ENCODE measurements around the gene MINK1. TPM values are rescaled to one million over a fixed set of nuclear protein-coding genes. Genes with fewer than 3 reads are reported as not detected.

MINK1 gene
- total and polyA plus RNA-seq, 10 of the 15 experiments (the other 5 are each of a cell fraction or from before 2014, with no cell fraction given) = 0.08 to 55.6 (median 15.0) TPM

DNA sequence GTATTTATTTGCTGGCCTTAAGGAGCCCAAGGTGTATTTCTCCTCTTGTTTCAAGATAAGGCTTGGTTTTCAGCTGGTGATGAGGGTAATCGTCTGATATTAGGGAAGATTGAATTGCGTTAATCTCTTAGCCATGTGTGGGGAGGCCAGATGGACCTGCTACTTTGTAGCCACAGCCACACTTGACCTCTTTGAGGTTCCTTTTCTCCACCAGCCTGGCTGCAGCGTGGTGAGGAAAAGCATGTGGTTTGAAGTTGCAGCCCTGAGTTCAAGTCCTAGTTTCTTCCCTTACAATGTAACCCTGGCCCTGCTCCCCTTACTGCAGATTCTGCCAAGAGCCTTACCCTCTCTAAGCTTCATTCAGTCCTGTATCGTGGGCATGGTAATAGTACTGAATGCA lies 3.1 kb downstream of the MINK1 start:
- peak overlapping the region; percentile 51 for H3K9ac ChIP-seq (ENCODE audit: control insufficient read depth, insufficient read depth, low read length)
- POLR2A ChIA-PET = interaction anchor here (1.3 to 1.6 kb wide), 2 partner anchors 24 to 29 kb away, joined by 3 to 4 read pairs; partner anchors contain the start of gene PLD2

DNA sequence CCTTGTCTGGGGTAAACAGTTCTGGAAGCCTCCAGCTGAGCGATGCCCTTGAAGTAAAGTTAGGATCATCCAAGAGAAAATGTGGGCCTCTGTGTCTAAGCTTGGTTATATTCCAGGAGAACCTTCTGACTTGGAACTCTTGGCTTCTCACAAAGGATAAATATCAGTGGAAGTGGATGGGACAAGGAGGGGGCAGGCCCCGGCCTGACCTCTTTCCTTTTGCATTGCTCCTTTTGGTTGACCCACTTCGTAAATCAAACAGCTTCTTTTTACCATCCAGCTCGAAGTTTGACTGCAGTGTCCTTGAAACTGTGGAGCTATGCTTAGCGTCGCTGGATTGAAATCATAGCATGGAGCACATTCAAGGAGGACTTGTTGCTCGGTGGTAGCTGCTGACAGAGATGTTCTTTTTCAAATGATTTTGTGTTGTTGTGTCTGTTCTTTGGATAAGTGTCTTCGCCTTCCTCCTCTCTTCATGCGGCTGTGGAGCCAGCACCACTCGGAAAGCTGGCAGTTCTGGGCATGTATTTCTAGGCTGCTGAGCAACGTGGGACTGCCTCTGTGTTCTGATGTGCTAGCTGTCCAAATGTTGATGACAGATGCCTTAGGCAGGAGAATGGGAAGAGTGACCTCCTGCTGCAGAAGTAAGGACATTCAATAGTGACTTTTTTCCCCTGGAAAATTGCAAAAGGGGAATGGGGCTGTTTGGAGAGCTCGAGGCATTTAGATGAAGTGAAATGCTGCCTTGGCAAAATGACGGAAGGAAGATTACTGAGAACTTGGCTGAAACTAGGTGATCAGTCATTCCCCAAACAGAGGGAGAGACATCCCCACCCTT lies 4.5 kb downstream of the MINK1 start:
- ChIA-PET SMC1A (ENCODE audit: uncharacterized antibody, unreplicated experiment) (no interaction called here), RAD21 (ENCODE audit: unreplicated experiment) (interaction anchor here (0.8 kb wide), 1 partner anchor 128 kb away, joined by 3 read pairs; the partner anchor contains the start of gene ARRB2), CTCF (interaction anchor here (1.3 kb wide), 1 partner anchor 65 kb away, joined by 3 read pairs; the partner anchor contains the start of gene CHRNE), POLR2A (interaction anchor here (1.6 kb wide), 1 partner anchor 23 kb away, joined by 3 read pairs; no protein-coding TSS in a partner anchor)
- Histone ChIP-seq H3K4me1 (ENCODE audit: control insufficient read depth, insufficient read depth, low read length) (peaks cover 29% of the 10 kb centered on the region), H3K9me3 (replicated peaks; ENCODE audit: control insufficient read depth, insufficient read depth, low read length) (no peaks in the 10 kb centered on the region), H3K4me2 (ENCODE audit: control insufficient read depth, insufficient read depth) (no peak overlapping the region), H3K36me3 (ENCODE audit: control insufficient read depth in 2 of 2, insufficient read depth in 2 of 2, low read length in 1 of 2) (no peaks in the 10 kb centered on the region; a peak in 2 of 4 replicates), H2AFZ (ENCODE audit: control insufficient read depth, low read depth, low read length) (no peak overlapping the region), H3K9ac (ENCODE audit: control insufficient read depth, insufficient read depth, low read length) (no peak overlapping the region), H3K27ac (ENCODE audit: control insufficient read depth, insufficient read depth) (no peak overlapping the region), H3K79me2 (ENCODE audit: control insufficient read depth, insufficient read depth, low read length) (peaks cover 42% of the 10 kb centered on the region), H3K4me3 (no peak overlapping the region), H4K20me1 (ENCODE audit: control insufficient read depth, insufficient read depth) (peaks cover 9% of the 10 kb centered on the region), H3K27me3 (replicated peaks in 1 of 2; ENCODE audit: control insufficient read depth in 2 of 2, insufficient read depth in 2 of 2, low read length in 1 of 2) (no peaks in the 10 kb centered on the region)
- DNase-seq (ENCODE audit: low read depth, low spot score) = no peak
- BruUV-seq (replicated peaks) = no TSS peak
- no peak for ATAC-seq
- in situ Hi-C loops (cut with MboI) = no loop called here
- intact Hi-C loops (cut with micrococcal nuclease; ENCODE audit: unreplicated experiment) = no loop called here
- WGBS (ENCODE audit: insufficient coverage, insufficient replicate concordance, low lambda C conversion rate, missing lambda C conversion rate) = 83% methylated on average over 13 of the region's 13 CpGs
- FAIRE-seq = no peak
- TF ChIP-seq GABPA (IDR thresholded peaks at IDR 0.05; ENCODE audit: low read depth) (no peak), ZNF217 (IDR thresholded peaks at IDR 0.05) (no peak), TCF7 (IDR thresholded peaks at IDR 0.05; ENCODE audit: borderline replicate concordance) (no peak), POLR2A (IDR thresholded peaks at IDR 0.05; ENCODE audit: low read depth, low read length) (no peak), SREBF1 (IDR thresholded peaks at IDR 0.05; ENCODE audit: low read length) (no peak)
- TF ChIP-seq, protein P1, sequence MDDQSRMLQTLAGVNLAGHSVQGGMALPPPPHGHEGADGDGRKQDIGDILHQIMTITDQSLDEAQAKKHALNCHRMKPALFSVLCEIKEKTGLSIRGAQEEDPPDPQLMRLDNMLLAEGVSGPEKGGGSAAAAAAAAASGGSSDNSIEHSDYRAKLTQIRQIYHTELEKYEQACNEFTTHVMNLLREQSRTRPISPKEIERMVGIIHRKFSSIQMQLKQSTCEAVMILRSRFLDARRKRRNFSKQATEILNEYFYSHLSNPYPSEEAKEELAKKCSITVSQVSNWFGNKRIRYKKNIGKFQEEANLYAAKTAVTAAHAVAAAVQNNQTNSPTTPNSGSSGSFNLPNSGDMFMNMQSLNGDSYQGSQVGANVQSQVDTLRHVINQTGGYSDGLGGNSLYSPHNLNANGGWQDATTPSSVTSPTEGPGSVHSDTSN (IDR thresholded peaks at IDR 0.05; ENCODE audit: insufficient replicate concordance, low read depth, low read length) = no peak
- TF ChIP-seq, protein P2, sequence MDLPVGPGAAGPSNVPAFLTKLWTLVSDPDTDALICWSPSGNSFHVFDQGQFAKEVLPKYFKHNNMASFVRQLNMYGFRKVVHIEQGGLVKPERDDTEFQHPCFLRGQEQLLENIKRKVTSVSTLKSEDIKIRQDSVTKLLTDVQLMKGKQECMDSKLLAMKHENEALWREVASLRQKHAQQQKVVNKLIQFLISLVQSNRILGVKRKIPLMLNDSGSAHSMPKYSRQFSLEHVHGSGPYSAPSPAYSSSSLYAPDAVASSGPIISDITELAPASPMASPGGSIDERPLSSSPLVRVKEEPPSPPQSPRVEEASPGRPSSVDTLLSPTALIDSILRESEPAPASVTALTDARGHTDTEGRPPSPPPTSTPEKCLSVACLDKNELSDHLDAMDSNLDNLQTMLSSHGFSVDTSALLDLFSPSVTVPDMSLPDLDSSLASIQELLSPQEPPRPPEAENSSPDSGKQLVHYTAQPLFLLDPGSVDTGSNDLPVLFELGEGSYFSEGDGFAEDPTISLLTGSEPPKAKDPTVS (IDR thresholded peaks at IDR 0.05; ENCODE audit: low read depth, low read length) = no peak

More for the DNA sequence above, 3.1 kb downstream of the MINK1 start:
- no peak for FAIRE-seq
- Histone ChIP-seq H3K9me3 (replicated peaks; ENCODE audit: control insufficient read depth, insufficient read depth, low read length) (no peaks in the 10 kb centered on the region), H3K27ac (ENCODE audit: control insufficient read depth, insufficient read depth) (peak overlapping the region; percentile 52; the same call in 1 of the 2 replicates), H3K79me2 (ENCODE audit: control insufficient read depth, insufficient read depth, low read length) (peaks cover 41% of the 10 kb centered on the region), H3K4me3 (peak overlapping the region; percentile 82; the same call in 1 of the 2 replicates), H3K4me2 (ENCODE audit: control insufficient read depth, insufficient read depth) (peak overlapping the region; percentile 73), H4K20me1 (ENCODE audit: control insufficient read depth, insufficient read depth) (peaks cover 9% of the 10 kb centered on the region; the same call in 1 of the 2 replicates), H3K4me1 (ENCODE audit: control insufficient read depth, insufficient read depth, low read length) (peaks cover 29% of the 10 kb centered on the region), H3K27me3 (replicated peaks in 1 of 2; ENCODE audit: control insufficient read depth in 2 of 2, insufficient read depth in 2 of 2, low read length in 1 of 2) (no peaks in the 10 kb centered on the region), H2AFZ (ENCODE audit: control insufficient read depth, low read depth, low read length) (no peak overlapping the region), H3K36me3 (ENCODE audit: control insufficient read depth in 2 of 2, insufficient read depth in 2 of 2, low read length in 1 of 2) (no peaks in the 10 kb centered on the region; a peak in 2 of 4 replicates)
- TF ChIP-seq RAD51 (IDR thresholded peaks at IDR 0.05) = no peak
- no peak for TF ChIP-seq KLF5 (IDR thresholded peaks at IDR 0.05; ENCODE audit: partially characterized antibody)
- no peak for TF ChIP-seq ZNF622 (IDR thresholded peaks at IDR 0.05)
- no peak for TF ChIP-seq ZBED1 (IDR thresholded peaks at IDR 0.05; ENCODE audit: borderline replicate concordance)
- TF ChIP-seq SMC3 (IDR thresholded peaks at IDR 0.05; ENCODE audit: borderline replicate concordance, low read length) = no peak
- TF ChIP-seq NR2F1 (conservative IDR thresholded peaks at IDR 0.05) = no peak
- no peak for TF ChIP-seq CBX3 (IDR thresholded peaks at IDR 0.05; ENCODE audit: borderline replicate concordance, low read depth)
- TF ChIP-seq RFX5 (IDR thresholded peaks at IDR 0.05; ENCODE audit: low read depth, low read length) = no peak
- TF ChIP-seq NFXL1 (IDR thresholded peaks at IDR 0.05; ENCODE audit: borderline replicate concordance) = no peak
- no peak for TF ChIP-seq HDAC2 (IDR thresholded peaks at IDR 0.05)
- no peak for TF ChIP-seq NR2C1 (IDR thresholded peaks at IDR 0.05)
- no peak for TF ChIP-seq SREBF1 (IDR thresholded peaks at IDR 0.05; ENCODE audit: low read length)
- TF ChIP-seq DPF2 (IDR thresholded peaks at IDR 0.05) = no peak
- TF ChIP-seq CBFB (IDR thresholded peaks at IDR 0.05; ENCODE audit: low read depth) = no peak
- ChIA-PET RAD21 (ENCODE audit: unreplicated experiment) (interaction anchor here (2.0 kb wide), 1 partner anchor 46 kb away, joined by 7 read pairs; no protein-coding TSS in a partner anchor), CTCF (interaction anchor here (1.0 kb wide), 1 partner anchor 46 kb away, joined by 3 read pairs; no protein-coding TSS in a partner anchor), SMC1A (ENCODE audit: uncharacterized antibody, unreplicated experiment) (no interaction called here)
- no TSS peak for BruUV-seq (replicated peaks)
- 86% methylated on average over 4 of the region's 4 CpGs for WGBS (ENCODE audit: insufficient coverage, insufficient replicate concordance, low lambda C conversion rate, missing lambda C conversion rate)
- DNase-seq (ENCODE audit: low read depth, low spot score) = no peak
- in situ Hi-C loops (cut with MboI) (no loop called here), intact Hi-C loops (cut with micrococcal nuclease; ENCODE audit: unreplicated experiment) (no loop called here)
- no peak for ATAC-seq
